ENCODE results near the gene CCDC7.
"Not testable (repeated sequence)": the region's sequence is repeated elsewhere in the genome, so short reads cannot be mapped to it uniquely, and the experiment has no call there.

CCDC7 gene

GRCh38 chr10:32445740-32446535 is at the start of gene CCDC7:
TSS of gene CCDC7 (plus strand) at chr10:32446140. CDS start at chr10:32451643, 5,503 bp downstream.
- no peak for FAIRE-seq

- FAIRE-seq, result not testable (repeated sequence)
These were observed 48.8 kb upstream of the CCDC7 start for GRCh38 chr10:32397163-32397562.

GRCh38 chr10:32399720-32400119 is 46.2 kb upstream of the CCDC7 start:
- not testable (repeated sequence) for FAIRE-seq

DNA sequence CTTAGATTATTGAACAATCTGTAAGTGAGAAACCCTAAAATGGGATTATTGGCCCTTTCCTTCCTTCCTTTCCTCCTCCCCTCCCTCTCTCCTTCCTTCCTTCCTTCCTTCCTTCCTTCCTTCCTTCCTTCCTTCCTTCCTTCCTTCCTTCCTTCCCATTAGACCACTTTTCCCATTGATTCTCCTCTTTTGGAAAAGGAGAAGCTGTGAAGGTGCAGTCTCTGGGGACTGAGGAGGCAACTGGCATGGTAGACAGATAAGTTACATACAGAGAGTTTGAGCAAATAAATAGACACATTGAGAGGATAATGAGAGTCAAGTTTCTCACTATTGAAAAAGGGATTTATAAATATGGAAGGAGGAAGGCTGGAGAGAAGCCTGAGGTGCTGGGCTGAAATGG is 45.0 kb upstream of the CCDC7 start:
- no peak for FAIRE-seq

DNA sequence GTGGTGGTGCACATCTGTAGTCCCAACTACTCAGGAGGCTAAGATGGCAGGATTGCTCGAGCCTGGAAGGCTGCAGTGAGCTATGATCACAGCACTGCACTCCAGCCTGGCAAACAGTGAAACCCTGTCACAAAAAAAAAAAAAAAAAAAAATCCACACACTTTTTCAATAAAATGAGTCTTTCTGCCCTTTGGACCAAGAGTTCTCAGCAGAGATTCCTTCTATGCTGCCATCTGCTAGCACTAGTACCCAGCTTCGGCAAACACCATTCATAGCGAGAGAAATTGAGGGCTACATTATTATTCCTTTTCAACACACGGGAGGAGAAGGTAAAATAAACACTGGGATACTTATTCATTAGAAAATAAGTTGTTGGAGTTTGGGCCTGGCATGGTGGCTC is 43.4 kb upstream of the CCDC7 start:
- FAIRE-seq, result no peak

- no peak for FAIRE-seq
These were observed 42.8 kb upstream of the CCDC7 start for GRCh38 chr10:32403091-32403490.

- FAIRE-seq, result no peak
These were observed 37.2 kb upstream of the CCDC7 start for GRCh38 chr10:32408690-32409089.

GRCh38 chr10:32409741-32410140 is 36.2 kb upstream of the CCDC7 start:
- FAIRE-seq, result no peak

- FAIRE-seq, result no peak
These were observed 35.4 kb upstream of the CCDC7 start for GRCh38 chr10:32410569-32410968.

- FAIRE-seq, result no peak
These were observed 34.0 kb upstream of the CCDC7 start for GRCh38 chr10:32411797-32412498.

- FAIRE-seq, result no peak
These were observed 33.5 kb upstream of the CCDC7 start for GRCh38 chr10:32412499-32412853.

DNA sequence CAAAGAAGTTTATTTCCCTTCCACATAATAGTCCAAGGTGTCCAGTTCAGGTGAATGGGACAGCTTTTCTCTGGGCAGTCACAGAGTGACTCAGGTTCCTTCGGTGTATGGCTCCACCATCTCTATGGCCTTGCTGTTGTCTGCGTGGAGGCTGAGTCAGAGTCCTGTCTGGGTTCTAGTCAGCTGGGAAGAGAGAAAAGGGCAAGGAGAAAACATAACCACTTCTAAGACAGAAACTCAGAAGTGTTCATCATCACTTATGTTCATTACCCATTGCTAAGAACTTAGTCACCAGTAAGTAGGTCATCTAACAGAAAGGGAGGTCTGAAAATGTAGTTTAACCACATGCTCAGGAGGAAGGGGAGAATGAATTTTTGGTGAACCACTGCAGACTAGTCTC is 32.4 kb upstream of the CCDC7 start:
- no peak for FAIRE-seq

DNA sequence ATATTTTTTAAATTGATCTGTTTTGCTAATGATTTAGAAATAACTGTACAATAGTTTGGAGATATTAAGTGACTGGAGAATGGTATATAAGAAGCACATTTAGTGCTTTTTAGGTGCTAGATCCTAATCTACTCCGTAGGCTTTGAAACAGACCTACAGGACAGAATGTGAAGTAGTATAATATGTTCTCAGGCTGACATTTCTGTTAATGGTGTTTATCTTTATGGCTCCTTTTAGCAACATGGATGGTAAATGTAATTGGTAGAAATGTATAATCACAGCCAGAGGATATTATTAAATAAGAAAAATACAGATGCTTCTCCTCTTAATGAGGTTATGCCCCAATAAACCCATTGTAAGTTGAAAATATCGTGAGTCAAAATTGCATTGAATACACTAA is 30.6 kb upstream of the CCDC7 start:
- no peak for FAIRE-seq

- no peak for FAIRE-seq
These were observed 27.9 kb upstream of the CCDC7 start for GRCh38 chr10:32417911-32418547.

DNA sequence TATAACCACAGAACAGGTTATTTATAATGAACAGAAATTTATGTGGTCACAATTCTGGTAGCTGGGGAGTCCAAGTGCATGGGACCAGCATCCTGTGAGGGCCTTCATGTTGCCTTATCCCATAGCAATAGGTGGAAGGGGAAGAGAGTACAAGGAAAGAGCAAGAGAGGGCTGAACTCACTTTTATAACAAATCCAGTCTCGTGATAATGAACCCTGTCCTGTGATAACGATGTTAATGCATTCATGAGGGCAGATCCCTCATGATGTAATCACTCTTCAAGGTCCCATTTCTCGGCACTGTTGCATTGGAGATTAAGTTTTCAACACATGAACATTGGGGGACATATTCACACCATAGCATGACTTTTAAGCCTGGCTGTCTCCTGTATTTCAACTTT is 27.4 kb upstream of the CCDC7 start:
- no peak for FAIRE-seq

DNA sequence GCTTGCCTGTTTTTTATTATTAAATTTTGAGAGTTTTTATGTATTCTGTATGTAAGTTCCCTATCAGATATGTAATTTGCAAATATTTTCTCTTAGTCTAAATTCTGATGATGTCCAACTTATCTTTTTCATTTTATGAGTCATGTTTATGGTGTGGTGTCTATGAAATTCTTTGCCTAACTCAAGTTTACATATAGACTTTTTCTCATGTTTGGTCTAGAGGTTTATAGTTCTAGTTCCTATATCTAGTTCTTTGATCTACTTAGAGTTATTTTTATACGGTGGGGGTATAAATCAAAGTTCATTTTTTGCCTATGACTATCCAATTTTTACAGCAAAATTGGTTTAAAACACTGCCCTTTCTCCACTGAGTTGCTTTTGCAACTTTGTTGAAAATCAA is 26.3 kb upstream of the CCDC7 start:
- FAIRE-seq, result no peak

DNA sequence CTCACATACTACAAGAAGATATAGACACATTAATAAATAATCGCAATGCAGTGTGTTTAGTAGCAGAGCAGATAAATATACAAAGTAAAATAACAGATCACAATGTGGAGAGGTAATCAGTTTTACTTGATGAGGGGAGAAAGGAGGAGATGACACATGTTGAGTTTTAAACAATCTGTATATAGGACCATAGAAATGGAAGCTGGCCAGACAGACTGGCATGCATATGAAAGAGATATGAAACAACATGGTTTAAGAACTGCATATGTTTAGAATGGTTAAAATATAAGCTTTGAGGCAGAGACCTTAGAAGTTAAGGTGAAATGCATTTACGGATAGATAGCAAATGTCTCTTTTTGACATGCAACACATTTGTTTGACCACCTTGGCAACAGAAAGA is 19.8 kb upstream of the CCDC7 start:
- no peak for FAIRE-seq

DNA sequence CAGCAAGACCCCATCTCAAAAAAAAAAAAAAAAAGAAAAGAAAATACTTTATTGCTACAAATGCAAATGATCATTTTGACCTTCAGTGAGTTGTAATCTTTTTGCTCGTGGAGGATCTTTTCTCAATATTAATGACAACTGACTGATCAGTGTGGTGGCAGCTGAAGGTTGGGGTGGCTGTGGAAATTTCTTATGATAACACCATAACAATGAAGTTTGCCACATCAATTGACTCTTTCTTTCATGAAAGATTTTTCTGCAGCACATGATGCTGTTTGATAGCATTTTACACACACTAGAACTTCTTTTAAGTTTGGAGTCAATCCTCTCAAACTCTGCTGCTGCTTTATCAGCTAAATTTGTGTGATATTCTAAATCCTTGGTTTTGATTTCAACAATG is 12.4 kb upstream of the CCDC7 start:
- no peak for FAIRE-seq

DNA sequence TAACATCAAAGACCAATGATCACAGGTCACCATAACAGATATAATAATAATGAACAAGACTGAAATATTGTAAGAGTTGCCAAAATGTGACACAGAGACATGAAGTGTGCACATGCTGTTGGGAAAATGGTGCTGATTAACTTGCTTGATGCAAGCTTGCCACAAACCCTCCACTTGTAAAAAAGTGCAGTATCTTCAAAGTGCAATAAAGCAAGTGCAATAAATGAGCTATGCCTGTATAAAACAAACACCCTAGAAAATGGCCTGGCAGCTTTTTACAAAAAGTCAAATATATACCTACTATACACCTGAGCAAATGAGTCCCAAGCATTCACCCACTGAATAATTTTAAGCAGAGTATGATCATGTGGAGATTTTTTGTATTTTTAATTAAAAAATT is 9.7 kb upstream of the CCDC7 start:
- FAIRE-seq, result no peak

DNA sequence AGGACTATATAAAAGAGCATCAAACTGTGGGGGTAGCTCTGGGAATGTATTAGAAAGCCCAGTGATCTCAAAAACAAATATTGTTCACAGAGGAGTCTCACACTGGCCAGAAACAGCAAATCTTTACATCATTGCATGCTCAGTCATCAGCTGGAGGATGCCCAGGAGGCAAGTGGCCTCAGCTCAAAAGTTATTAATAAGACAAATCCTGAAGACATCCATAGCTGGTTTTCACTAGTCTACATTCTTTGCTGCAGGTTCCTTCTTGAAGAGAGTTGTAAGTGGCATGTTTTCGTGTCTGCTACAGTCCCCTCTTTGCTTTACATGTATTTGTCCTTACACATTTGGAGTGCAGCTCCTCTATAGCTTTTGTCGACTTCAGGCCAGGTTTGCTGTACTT is 8.6 kb upstream of the CCDC7 start:
- no peak for FAIRE-seq

DNA sequence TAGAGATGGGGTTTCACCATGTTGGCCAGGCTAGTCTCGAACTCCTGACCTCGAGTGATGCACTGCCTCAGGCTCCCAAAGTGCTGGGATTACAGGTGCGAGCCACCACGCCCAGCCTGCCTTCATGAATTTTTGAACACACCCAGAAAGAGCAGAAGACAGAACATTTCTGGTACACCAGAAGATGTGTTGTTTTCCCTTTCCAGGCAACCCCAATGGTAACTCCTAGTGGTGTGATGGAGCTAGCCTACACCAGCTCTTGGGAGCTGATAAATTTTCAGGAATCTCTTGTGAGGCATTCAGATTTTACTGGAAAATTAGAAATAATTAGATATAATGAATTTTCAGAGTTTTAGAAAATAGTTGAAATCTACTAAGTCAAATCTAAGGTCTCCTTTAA is 904 bp upstream of the CCDC7 start:
- FAIRE-seq, result no peak

GRCh38 chr10:32446536-32447406 is 831 bp downstream of the CCDC7 start:
- FAIRE-seq, result peak; percentile 30

DNA sequence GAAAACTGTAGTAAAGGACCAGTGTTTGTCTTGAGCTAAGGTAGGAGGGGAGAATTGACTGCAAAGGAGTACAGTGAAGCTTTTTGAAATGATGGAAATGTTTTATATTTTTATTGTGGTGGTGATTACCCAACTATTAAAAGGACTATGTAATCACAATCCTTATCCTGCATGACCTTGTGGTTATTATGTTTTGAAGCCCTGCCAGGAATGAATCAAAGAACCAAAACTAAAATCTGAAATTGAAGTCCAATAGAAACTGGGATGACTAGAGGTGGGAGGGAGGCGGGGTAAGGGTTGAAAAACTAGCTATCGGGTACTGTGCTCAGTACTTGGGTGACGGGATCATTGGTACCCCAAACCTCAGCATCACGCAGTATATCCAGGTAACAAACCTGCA is 8.2 kb downstream of the CCDC7 start:
- FAIRE-seq, result no peak

Data from A204.1 (cell line).